Body of pancreas (tissue), 4 donors: ENCODE results near the gene UAP1L1.

ENCODE experiments used
- CTCF ChIP-seq, 7 experiments: fragments of 450-650 bp in 4 of 7; fragments of 200-600 bp in 3 of 7; sonication (generic) in 3 of 7; IDR thresholded peaks; one replicate each; pipeline ENCODE4 v1.5.1; 2016 to 2019; ENCODE audit warnings: antibody characterized with exemption in 7 of 7
- POLR2A ChIP-seq, 3 donors: fragments of 450-650 bp; IDR thresholded peaks; one replicate each; pipeline ENCODE4 v1.6.1; 2016; ENCODE audit warnings: antibody characterized with exemption in 3 of 3, mild to moderate bottlenecking in 2 of 3

DNA sequence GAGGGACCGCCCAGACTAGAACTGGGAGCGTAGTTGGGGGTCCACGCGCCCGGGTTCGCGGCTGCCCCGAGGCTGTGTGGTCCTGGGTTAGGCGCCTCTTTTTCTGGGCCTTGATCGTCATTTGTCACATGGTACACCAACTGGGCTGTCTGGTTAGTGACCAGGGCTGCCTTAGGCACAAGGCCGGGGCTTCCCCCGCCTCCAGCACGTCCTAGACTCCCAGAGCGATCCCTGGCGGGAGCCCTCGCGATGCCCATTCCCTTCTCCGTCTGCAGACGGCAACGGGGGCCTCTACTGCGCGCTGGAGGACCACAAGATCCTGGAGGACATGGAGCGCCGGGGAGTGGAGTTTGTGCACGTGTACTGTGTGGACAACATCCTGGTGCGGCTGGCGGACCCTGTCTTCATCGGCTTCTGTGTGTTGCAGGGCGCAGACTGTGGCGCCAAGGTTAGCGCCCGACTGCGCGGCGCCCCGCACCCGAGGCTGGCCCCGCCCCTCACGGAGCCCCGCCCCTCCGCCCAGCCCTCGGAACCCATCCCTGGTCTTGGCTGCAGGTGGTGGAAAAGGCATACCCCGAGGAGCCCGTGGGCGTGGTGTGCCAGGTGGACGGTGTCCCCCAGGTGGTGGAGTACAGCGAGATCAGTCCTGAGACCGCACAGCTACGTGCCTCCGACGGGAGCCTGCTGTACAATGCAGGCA lies 1.5 kb downstream of the UAP1L1 start:
- no peak for TF ChIP-seq CTCF (IDR thresholded peaks at IDR 0.05)
- TF ChIP-seq POLR2A (IDR thresholded peaks at IDR 0.05): no peak
